HG03575 (cell line): ENCODE results near the gene FAR2.
"Not testable (repeated sequence)": the region's sequence is repeated elsewhere in the genome, so short reads cannot be mapped to it uniquely, and the experiment has no call there.

ENCODE experiments used
- ATAC-seq: cut with Tn5 transposase; IDR thresholded peaks from one replicate; pipeline ENCODE4 v1.9.1; 2021; ENCODE audit not compliant: unreplicated experiment, insufficient number of reproducible peaks, low FRiP score; ENCODE audit errors: extremely low read depth

Gene FAR2

GRCh38 chr12:29148911-29149690, at the start of gene FAR2:
Gene FAR2, plus strand, starts transcription at chr12:29149278. Its CDS starts 121,172 bp downstream, at chr12:29270450.
- ATAC-seq, result no peak

GRCh38 chr12:29102741-29103140, 46.3 kb upstream of the FAR2 start:
- no peak for ATAC-seq

GRCh38 chr12:29103539-29103974, 45.5 kb upstream of the FAR2 start:
- ATAC-seq, result peak; percentile 98

GRCh38 chr12:29104516-29104915, 44.6 kb upstream of the FAR2 start:
- no peak for ATAC-seq

- ATAC-seq, result no peak
Observed at GRCh38 chr12:29110506-29111442, 38.3 kb upstream of the FAR2 start.

DNA sequence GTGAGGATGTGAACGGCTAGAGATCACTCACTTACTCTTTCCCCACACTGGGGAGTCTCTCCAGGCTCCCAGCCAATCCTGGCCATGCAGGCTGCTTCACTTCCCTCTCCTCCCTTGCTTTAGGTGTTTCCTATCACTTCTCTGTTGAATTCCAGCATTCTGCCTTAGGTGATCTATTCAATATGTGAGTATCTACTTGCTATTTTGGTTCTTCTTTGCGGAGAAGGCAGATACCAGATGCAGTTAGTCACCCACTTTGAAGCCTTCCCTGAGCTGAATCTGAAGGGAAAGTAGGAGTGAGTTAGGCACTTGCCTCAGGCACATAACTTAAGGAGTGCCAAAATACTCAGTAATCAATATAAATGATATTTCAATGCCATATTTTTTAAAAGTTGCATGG, 36.0 kb upstream of the FAR2 start:
- ATAC-seq, result no peak

DNA sequence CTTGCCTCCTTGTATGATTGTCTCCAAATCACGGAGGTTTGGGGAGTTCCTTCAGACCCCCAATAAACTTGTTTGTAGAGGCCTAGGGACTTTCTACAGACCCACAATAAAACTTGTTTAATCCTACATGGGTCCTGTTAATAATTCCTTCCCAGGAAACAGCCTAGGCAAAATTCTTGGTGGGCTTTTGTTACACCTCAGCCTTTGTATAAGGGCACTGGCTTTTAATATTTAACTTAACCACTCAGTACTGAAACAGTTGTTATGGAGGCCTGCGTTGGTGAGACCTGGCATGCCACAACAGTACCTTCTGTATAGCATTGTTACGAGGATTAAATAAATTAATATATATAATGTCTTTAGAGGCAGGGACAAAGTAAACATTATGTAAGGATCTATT, 32.7 kb upstream of the FAR2 start:
- no peak for ATAC-seq

- no peak for ATAC-seq
Observed at GRCh38 chr12:29131539-29131938, 17.5 kb upstream of the FAR2 start.

- ATAC-seq, result no peak
Observed at GRCh38 chr12:29132316-29132715, 16.8 kb upstream of the FAR2 start.

- no peak for ATAC-seq
Observed at GRCh38 chr12:29133181-29133580, 15.9 kb upstream of the FAR2 start.

DNA sequence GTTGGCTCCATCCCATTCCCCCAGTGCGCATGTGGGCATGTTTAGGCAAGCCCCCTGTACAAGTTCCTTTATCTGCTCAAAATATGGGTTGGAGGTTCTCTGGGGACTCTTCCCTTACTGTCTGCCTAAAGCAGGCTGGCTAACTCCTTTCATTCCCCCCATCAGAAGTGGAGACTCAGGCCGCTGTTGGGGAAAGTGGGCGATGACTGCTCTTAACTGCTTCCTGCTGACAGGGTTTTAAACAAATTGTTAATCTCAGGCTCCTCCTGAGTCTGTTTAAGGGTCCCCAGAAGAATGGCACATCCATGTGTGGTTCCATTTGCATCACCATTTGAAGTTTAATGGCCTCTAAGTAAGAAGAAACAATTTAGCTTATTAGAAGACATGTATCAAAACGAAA, 15.4 kb upstream of the FAR2 start:
- ATAC-seq, result no peak

GRCh38 chr12:29138256-29138655, 10.8 kb upstream of the FAR2 start:
- ATAC-seq, result not testable (repeated sequence)

GRCh38 chr12:29138855-29139254, 10.2 kb upstream of the FAR2 start:
- ATAC-seq, result not testable (repeated sequence)

DNA sequence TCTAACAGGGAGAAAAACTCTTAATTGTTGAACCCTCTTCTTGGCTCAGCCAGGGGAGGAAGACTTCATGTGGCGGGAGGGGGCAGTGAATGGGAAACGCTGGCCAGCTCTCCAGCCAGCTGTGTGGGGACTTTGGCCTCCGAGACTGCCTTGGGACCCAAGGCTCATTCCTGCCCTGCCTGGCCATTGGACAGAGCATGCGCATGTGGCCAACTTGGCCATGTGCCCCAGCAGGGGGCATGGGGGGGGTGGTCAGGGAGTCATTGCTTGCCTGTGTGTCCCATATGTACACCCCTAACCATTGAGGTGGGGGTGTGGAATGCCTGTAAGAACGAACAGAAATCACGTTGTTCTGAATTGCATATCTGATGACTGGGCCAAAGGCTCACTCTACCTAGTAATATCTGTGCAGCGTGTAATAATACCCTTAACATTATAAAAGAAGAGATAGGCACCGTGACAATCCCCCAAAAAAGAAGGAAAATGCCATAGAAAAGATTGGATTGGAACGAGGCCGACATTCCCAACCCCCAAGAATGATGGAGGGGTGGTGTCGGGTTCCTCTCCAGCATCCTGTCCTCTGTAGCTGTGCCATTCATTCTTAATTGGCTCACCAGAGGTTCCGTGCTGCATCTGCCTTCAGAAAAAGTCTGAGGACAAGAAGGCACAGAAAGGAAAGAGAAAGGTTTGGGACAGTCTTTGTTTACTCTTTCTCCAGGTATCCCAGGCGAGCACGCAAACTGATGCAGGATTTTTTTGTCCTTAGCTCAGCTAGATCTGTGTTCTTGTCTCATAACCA, 3.5 kb upstream of the FAR2 start:
- no peak for ATAC-seq

DNA sequence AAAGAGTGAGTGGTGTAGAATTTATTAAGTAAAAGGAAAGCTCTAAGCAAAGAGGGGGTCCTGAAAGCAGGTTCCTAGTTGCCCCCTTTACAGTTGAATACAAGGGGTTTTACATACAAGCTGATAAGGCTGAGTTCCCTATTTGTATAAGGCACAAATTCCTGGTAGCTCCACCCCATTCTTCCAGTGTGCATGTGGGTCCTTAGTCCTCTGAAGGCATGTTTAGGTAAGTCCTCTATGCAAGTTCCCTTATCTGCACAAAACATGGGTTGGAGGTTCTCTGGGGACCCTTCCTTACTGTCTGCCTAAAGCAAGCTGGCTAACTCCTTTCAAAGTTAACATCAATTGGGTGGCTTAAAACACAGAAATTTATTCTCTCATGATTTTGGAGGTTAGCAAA, 2.9 kb upstream of the FAR2 start:
- no peak for ATAC-seq

GRCh38 chr12:29147731-29148595, 1.1 kb upstream of the FAR2 start:
- ATAC-seq, result no peak

DNA sequence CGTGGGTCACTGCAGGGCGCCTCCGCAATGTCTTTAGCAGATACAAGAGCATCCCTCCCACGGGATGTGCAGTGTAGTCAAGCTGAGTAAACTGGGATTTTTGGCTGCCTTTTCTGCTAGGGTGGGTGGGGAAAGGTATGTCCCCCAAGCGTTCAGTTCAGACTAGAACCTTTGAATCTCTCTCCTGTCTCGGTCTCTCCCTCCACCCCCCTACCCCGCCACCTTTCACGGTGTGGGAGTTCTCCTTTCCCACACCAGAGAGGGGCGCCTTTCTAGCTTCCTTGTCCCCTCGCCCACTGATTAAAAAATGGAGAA, 525 bp upstream of the FAR2 start:
- ATAC-seq, result no peak

- ATAC-seq, result no peak
Observed at GRCh38 chr12:29149691-29150281, 708 bp downstream of the FAR2 start.
